WTC11 (cell line): ENCODE data around the gene STAMBPL1.

Experiments
- ELF4 ChIP-seq: sonication (generic); formaldehyde crosslinking; IDR thresholded peaks from 2 replicates; pipeline ENCODE4 v1.8.1; 2022; ENCODE audit warnings: low read depth, mild to moderate bottlenecking, moderate library complexity, missing genetic modification reagents
- TF ChIP-seq, protein P1 (sequence below): sonication (generic); formaldehyde crosslinking; IDR thresholded peaks from 2 replicates; pipeline ENCODE4 v1.8.1; 2022; ENCODE audit warnings: low read depth, missing genetic modification reagents, borderline replicate concordance

DNA sequence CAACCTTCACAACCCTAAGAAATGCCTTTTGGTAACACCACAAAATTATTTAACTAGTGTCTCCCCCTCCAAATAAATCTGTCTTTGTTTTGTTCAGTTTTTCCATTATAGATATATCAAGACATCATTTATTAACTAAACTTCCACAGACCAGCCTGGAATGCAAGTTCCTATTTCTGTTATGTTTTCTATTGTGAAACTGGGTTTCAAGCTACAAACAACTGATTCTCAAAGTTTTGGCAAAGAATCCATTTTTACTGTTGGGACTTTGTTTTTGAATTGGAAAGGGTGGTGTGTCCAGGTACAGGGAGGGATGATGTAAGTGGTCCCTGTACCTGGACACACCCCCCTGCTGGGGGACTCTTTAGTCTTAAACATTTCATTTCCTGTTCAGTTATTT is 36.2 kb downstream of the STAMBPL1 start:
- TF ChIP-seq ELF4 (CRISPR knock-in tag), result no peak
- TF ChIP-seq, protein P1, sequence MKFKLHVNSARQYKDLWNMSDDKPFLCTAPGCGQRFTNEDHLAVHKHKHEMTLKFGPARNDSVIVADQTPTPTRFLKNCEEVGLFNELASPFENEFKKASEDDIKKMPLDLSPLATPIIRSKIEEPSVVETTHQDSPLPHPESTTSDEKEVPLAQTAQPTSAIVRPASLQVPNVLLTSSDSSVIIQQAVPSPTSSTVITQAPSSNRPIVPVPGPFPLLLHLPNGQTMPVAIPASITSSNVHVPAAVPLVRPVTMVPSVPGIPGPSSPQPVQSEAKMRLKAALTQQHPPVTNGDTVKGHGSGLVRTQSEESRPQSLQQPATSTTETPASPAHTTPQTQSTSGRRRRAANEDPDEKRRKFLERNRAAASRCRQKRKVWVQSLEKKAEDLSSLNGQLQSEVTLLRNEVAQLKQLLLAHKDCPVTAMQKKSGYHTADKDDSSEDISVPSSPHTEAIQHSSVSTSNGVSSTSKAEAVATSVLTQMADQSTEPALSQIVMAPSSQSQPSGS (CRISPR knock-in tag), result no peak
